ENCODE data around the gene NMNAT2. TPM values are rescaled to one million over a fixed set of nuclear protein-coding genes. Genes with fewer than 3 reads are reported as not detected.

Gene NMNAT2
- total RNA-seq, 5 donors from 2014 or later (not counting 1 experiment from before 2014, with no cell fraction given) = 0.16 TPM; not detected in 4

DNA sequence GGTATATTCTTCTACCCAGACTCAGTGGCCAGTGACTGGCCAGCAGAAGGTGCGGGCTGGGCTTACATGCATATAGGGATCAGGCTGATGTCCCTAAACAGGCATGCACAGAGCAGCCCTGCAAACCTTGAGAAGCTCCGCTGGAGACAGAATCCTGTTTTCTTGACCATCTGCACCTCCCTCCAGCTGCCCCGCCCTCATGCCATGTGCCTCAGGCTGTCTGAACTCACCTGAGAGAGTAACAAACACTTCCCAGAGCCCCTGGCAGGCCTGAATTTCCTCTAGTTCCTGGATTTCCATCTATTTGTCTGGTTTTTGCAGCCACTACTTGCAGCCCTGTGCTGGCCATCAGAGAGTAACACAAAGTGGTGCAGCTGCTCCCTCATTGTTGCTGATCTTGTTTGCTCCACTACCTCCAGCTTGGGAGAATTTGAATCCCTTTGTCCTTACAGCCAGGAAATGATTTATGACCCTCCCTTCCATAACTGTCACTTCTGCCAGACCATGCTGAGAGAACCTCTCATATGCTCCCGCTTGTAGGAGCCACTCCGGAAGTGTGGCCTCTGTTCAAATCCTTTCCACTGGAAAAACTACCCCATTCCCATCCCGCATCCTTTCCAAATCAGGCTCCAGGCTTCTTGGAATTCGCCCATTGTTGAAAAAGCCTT lies 113.6 kb downstream of the NMNAT2 start:
- Histone ChIP-seq H3K9me3 (no peaks in the 10 kb centered on the region), H3K4me3 (ENCODE audit: control insufficient read depth in 1 of 2, extremely low read depth in 1 of 2, low read length in 1 of 2) (no peak overlapping the region), H3K36me3 (ENCODE audit: control insufficient read depth in 2 of 2, extremely low read depth in 1 of 2, insufficient read depth in 1 of 2, low read length in 1 of 2) (no peaks in the 10 kb centered on the region), H3K27ac (ENCODE audit: low read length) (no peak overlapping the region), H3K27me3 (replicated peaks in 1 of 2; ENCODE audit: control insufficient read depth in 2 of 2, extremely low read depth in 1 of 2, insufficient read depth in 2 of 2, low read length in 1 of 2) (peaks cover 0 to 8% of the 10 kb centered on the region in 2 experiments), H3K4me1 (ENCODE audit: control insufficient read depth in 1 of 2, extremely low read depth in 1 of 2, insufficient read depth in 2 of 2, low read length in 2 of 2) (no peaks in the 10 kb centered on the region)
- WGBS (ENCODE audit: insufficient coverage) = 94% methylated on average over 3 of the region's 7 CpGs
- H3K27ac Mint-ChIP-seq = no peak overlapping the region
- H3K4me3 Mint-ChIP-seq = no peak overlapping the region
- DNase-seq (no peak), ATAC-seq (replicated peaks in 1 of 4) (no peak)
- ChIA-PET POLR2A (interaction anchor here (0.6 kb wide), 2 partner anchors 142 to 685 kb away, joined by 3 to 4 read pairs; no protein-coding TSS in a partner anchor), CTCF (no interaction called here)
- no peaks in the 10 kb centered on the region for H3K4me1 Mint-ChIP-seq
- H3K9me3 Mint-ChIP-seq = no peaks in the 10 kb centered on the region
- no peaks in the 10 kb centered on the region for H3K36me3 Mint-ChIP-seq
- peaks cover 3 to 20% of the 10 kb centered on the region in 2 donors for H3K27me3 Mint-ChIP-seq

DNA sequence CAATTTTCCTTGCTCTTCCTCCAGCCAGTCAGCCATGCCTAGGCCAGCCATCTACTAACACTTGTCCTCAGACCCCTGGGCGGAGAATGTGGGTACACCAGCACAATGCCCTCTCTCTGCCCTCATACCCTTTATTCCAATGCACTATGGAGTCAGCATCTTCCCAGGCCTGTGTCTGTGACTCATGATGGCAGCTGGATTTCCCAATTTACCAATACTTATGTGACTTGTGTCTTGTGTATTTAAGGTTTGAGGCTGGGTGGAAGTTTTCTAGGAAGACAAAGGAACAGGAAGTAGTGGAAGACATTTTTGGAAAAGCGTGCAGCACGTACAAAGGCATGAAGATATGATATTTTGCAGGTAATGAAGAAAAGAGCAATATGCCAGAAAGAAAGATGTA lies 114.3 kb downstream of the NMNAT2 start:
- DNase-seq = no peak
- Histone ChIP-seq H3K4me1 (ENCODE audit: control insufficient read depth in 1 of 2, extremely low read depth in 1 of 2, insufficient read depth in 2 of 2, low read length in 2 of 2) (no peaks in the 10 kb centered on the region), H3K27ac (ENCODE audit: low read length) (no peak overlapping the region), H3K27me3 (replicated peaks in 1 of 2; ENCODE audit: control insufficient read depth in 2 of 2, extremely low read depth in 1 of 2, insufficient read depth in 2 of 2, low read length in 1 of 2) (peaks cover 0 to 8% of the 10 kb centered on the region in 2 experiments), H3K36me3 (ENCODE audit: control insufficient read depth in 2 of 2, extremely low read depth in 1 of 2, insufficient read depth in 1 of 2, low read length in 1 of 2) (no peaks in the 10 kb centered on the region), H3K9me3 (no peaks in the 10 kb centered on the region), H3K4me3 (ENCODE audit: control insufficient read depth in 1 of 2, extremely low read depth in 1 of 2, low read length in 1 of 2) (no peak overlapping the region)
- Mint-ChIP-seq H3K27me3 (peaks cover 3 to 20% of the 10 kb centered on the region in 2 donors), H3K27ac (no peak overlapping the region), H3K36me3 (no peaks in the 10 kb centered on the region), H3K9me3 (no peaks in the 10 kb centered on the region), H3K4me1 (no peaks in the 10 kb centered on the region), H3K4me3 (no peak overlapping the region)
- ChIA-PET POLR2A (no interaction called here), CTCF (no interaction called here)
- no peak for ATAC-seq (replicated peaks in 1 of 4)
- WGBS (ENCODE audit: insufficient coverage) = 88% methylated on average over 3 of the region's 3 CpGs

DNA sequence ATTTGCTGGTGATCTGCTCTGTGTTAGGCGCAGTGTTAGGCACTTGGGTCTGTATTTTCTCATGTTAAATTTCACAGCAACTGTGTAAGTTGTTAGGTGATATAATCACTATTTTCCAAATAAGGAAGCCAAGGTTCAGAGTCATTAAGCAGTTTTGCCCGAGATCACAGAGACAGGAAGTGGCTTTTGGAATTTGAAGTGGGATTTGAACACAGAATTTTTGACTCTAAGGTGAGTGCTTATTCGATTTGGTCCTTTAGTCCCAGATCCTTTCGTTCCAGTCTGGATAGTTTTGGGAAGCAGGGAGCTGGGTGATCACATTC lies 114.9 kb downstream of the NMNAT2 start:
- WGBS (ENCODE audit: insufficient coverage) = 0% methylated on average over 1 of the region's 4 CpGs
- H3K27me3 Mint-ChIP-seq = peaks cover 3 to 19% of the 10 kb centered on the region in 2 donors
- H3K36me3 ChIP-seq (ENCODE audit: control insufficient read depth in 2 of 2, extremely low read depth in 1 of 2, insufficient read depth in 1 of 2, low read length in 1 of 2) = no peaks in the 10 kb centered on the region

GRCh38 chr1:183302452-183303322 lies 115.5 kb downstream of the NMNAT2 start:
- no peak for ATAC-seq (replicated peaks in 1 of 4)
- H3K27me3 Mint-ChIP-seq = peaks cover 5 to 16% of the 10 kb centered on the region in 2 donors
- peaks cover 0 to 4% (median 0%) of the 10 kb centered on the region in 3 donors for H3K9me3 Mint-ChIP-seq
- ChIA-PET POLR2A (no interaction called here), CTCF (no interaction called here)
- Histone ChIP-seq H3K4me3 (ENCODE audit: control insufficient read depth in 1 of 2, extremely low read depth in 1 of 2, low read length in 1 of 2) (no peak overlapping the region), H3K36me3 (ENCODE audit: control insufficient read depth in 2 of 2, extremely low read depth in 1 of 2, insufficient read depth in 1 of 2, low read length in 1 of 2) (no peaks in the 10 kb centered on the region), H3K4me1 (ENCODE audit: control insufficient read depth in 1 of 2, extremely low read depth in 1 of 2, insufficient read depth in 2 of 2, low read length in 2 of 2) (no peaks in the 10 kb centered on the region), H3K9me3 (no peaks in the 10 kb centered on the region), H3K27ac (ENCODE audit: low read length) (no peak overlapping the region), H3K27me3 (replicated peaks in 1 of 2; ENCODE audit: control insufficient read depth in 2 of 2, extremely low read depth in 1 of 2, insufficient read depth in 2 of 2, low read length in 1 of 2) (peaks cover 0 to 6% of the 10 kb centered on the region in 2 experiments)
- no peaks in the 10 kb centered on the region for H3K36me3 Mint-ChIP-seq
- no peaks in the 10 kb centered on the region for H3K4me1 Mint-ChIP-seq
- 83% methylated on average over 4 of the region's 5 CpGs for WGBS (ENCODE audit: insufficient coverage)
- DNase-seq = no peak
- H3K27ac Mint-ChIP-seq = no peak overlapping the region
- no peak overlapping the region for H3K4me3 Mint-ChIP-seq

More for the DNA sequence above, 114.9 kb downstream of the NMNAT2 start:
- Histone ChIP-seq H3K9me3 (no peaks in the 10 kb centered on the region), H3K4me1 (ENCODE audit: control insufficient read depth in 1 of 2, extremely low read depth in 1 of 2, insufficient read depth in 2 of 2, low read length in 2 of 2) (no peaks in the 10 kb centered on the region), H3K27ac (ENCODE audit: low read length) (no peak overlapping the region), H3K27me3 (replicated peaks in 1 of 2; ENCODE audit: control insufficient read depth in 2 of 2, extremely low read depth in 1 of 2, insufficient read depth in 2 of 2, low read length in 1 of 2) (peaks cover 0 to 8% of the 10 kb centered on the region in 2 experiments), H3K4me3 (ENCODE audit: control insufficient read depth in 1 of 2, extremely low read depth in 1 of 2, low read length in 1 of 2) (no peak overlapping the region)
- POLR2A ChIA-PET = no interaction called here
- CTCF ChIA-PET = no interaction called here
- Mint-ChIP-seq H3K4me3 (no peak overlapping the region), H3K36me3 (no peaks in the 10 kb centered on the region), H3K9me3 (peaks cover 0 to 4% (median 0%) of the 10 kb centered on the region in 3 donors), H3K27ac (no peak overlapping the region), H3K4me1 (no peaks in the 10 kb centered on the region)
- ATAC-seq (replicated peaks in 1 of 4) (no peak), DNase-seq (no peak)

- Mint-ChIP-seq H3K27ac (no peak overlapping the region), H3K9me3 (peaks cover 0 to 4% (median 0%) of the 10 kb centered on the region in 3 donors), H3K4me3 (no peak overlapping the region), H3K27me3 (peaks cover 7 to 21% of the 10 kb centered on the region in 2 donors), H3K36me3 (no peaks in the 10 kb centered on the region), H3K4me1 (no peaks in the 10 kb centered on the region)
- POLR2A ChIA-PET = no interaction called here
- CTCF ChIA-PET = no interaction called here
- H3K27ac ChIP-seq (ENCODE audit: low read length) = no peak overlapping the region
- no peaks in the 10 kb centered on the region for H3K4me1 ChIP-seq (ENCODE audit: control insufficient read depth in 1 of 2, extremely low read depth in 1 of 2, insufficient read depth in 2 of 2, low read length in 2 of 2)
- H3K9me3 ChIP-seq = no peaks in the 10 kb centered on the region
- H3K4me3 ChIP-seq (ENCODE audit: control insufficient read depth in 1 of 2, extremely low read depth in 1 of 2, low read length in 1 of 2) = no peak overlapping the region
- ATAC-seq (replicated peaks in 1 of 4) (no peak), DNase-seq (no peak)
- 61% methylated on average over 3 of the region's 3 CpGs for WGBS (ENCODE audit: insufficient coverage)
- H3K27me3 ChIP-seq (replicated peaks in 1 of 2; ENCODE audit: control insufficient read depth in 2 of 2, extremely low read depth in 1 of 2, insufficient read depth in 2 of 2, low read length in 1 of 2) = peaks cover 0 to 8% of the 10 kb centered on the region in 2 experiments
- H3K36me3 ChIP-seq (ENCODE audit: control insufficient read depth in 2 of 2, extremely low read depth in 1 of 2, insufficient read depth in 1 of 2, low read length in 1 of 2) = no peaks in the 10 kb centered on the region
Observed at GRCh38 chr1:183301239-183301638, 116.9 kb downstream of the NMNAT2 start.

DNA sequence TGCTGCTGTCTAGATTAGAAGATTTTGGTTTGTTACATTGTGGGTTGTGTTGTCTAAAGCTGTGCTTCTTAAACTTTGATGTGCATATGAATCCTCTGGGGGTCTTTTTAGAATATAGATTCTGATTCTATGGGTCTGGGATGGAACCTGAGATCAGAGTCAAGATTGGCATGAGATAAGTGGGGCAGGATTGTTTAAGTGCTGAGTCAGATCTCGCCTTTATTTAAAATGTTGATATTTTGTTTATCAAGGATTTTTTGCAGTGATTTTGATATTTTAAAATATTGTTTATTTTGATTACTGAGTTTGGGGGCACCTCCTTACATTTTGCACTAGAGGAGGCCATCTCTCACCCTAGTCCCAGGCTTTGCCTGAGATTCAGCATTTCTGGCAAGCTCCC lies 117.4 kb downstream of the NMNAT2 start:
- no peaks in the 10 kb centered on the region for H3K36me3 ChIP-seq (ENCODE audit: control insufficient read depth in 2 of 2, extremely low read depth in 1 of 2, insufficient read depth in 1 of 2, low read length in 1 of 2)
- H3K27ac ChIP-seq (ENCODE audit: low read length) = no peak overlapping the region
- no peaks in the 10 kb centered on the region for H3K4me1 Mint-ChIP-seq
- CTCF ChIA-PET = no interaction called here
- ATAC-seq (replicated peaks in 1 of 4) = no peak
- peaks cover 7 to 18% of the 10 kb centered on the region in 2 donors for H3K27me3 Mint-ChIP-seq
- H3K9me3 Mint-ChIP-seq = peaks cover 0 to 4% (median 0%) of the 10 kb centered on the region in 3 donors
- H3K4me3 Mint-ChIP-seq = no peak overlapping the region
- no peaks in the 10 kb centered on the region for H3K36me3 Mint-ChIP-seq
- H3K9me3 ChIP-seq = no peaks in the 10 kb centered on the region
- POLR2A ChIA-PET = no interaction called here
- no peak overlapping the region for H3K4me3 ChIP-seq (ENCODE audit: control insufficient read depth in 1 of 2, extremely low read depth in 1 of 2, low read length in 1 of 2)
- H3K27me3 ChIP-seq (replicated peaks in 1 of 2; ENCODE audit: control insufficient read depth in 2 of 2, extremely low read depth in 1 of 2, insufficient read depth in 2 of 2, low read length in 1 of 2) = peaks cover 0 to 8% of the 10 kb centered on the region in 2 experiments
- DNase-seq = no peak
- no CpG with 5 or more reads among the region's 1 CpG for WGBS (ENCODE audit: insufficient coverage)
- no peaks in the 10 kb centered on the region for H3K4me1 ChIP-seq (ENCODE audit: control insufficient read depth in 1 of 2, extremely low read depth in 1 of 2, insufficient read depth in 2 of 2, low read length in 2 of 2)
- no peak overlapping the region for H3K27ac Mint-ChIP-seq

All from T-cell (primary cell).